IMR-90 (cell line): ENCODE results near the gene LMOD2.

Experiments
- BHLHE40 ChIP-seq: fragments of 150-350 bp; IDR thresholded peaks from 2 replicates; pipeline ENCODE4 v1.6.1; 2016; ENCODE audit warnings: mild to moderate bottlenecking, low read depth, low read length
- CEBPB ChIP-seq: IDR thresholded peaks from 2 replicates; pipeline ENCODE4 v1.6.1; 2012; ENCODE audit warnings: low read depth, low read length, improper control_type of control experiment
- FOS ChIP-seq: fragments of 150-350 bp; IDR thresholded peaks from 2 replicates; pipeline ENCODE4 v1.6.1; 2016; ENCODE audit warnings: low read depth, low read length
- MAZ ChIP-seq: IDR thresholded peaks from 2 replicates; pipeline ENCODE4 v1.6.1; 2012; ENCODE audit warnings: low read depth, mild to moderate bottlenecking, low read length, improper control_type of control experiment, moderate library complexity, borderline replicate concordance
- MXI1 ChIP-seq: IDR thresholded peaks from 2 replicates; pipeline ENCODE4 v1.6.1; 2012; ENCODE audit warnings: low read depth, mild to moderate bottlenecking, low read length, moderate library complexity, borderline replicate concordance
- NFE2L2 ChIP-seq: fragments of 150-350 bp; IDR thresholded peaks from 2 replicates; pipeline ENCODE4 v1.6.1; 2016; ENCODE audit warnings: low read depth, mild to moderate bottlenecking, low read length
- POLR2A ChIP-seq: IDR thresholded peaks from 2 replicates; pipeline ENCODE4 v1.6.1; 2012; ENCODE audit warnings: mild to moderate bottlenecking, low read depth, low read length
- RAD21 ChIP-seq: IDR thresholded peaks from 2 replicates; pipeline ENCODE4 v1.6.1; 2012; ENCODE audit warnings: low read length, improper control_type of control experiment
- RCOR1 ChIP-seq: IDR thresholded peaks from 2 replicates; pipeline ENCODE4 v1.6.1; 2012; ENCODE audit warnings: mild to moderate bottlenecking, low read length, improper control_type of control experiment; ENCODE audit not compliant: insufficient replicate concordance
- SMC3 ChIP-seq: fragments of 150-350 bp; IDR thresholded peaks from 2 replicates; pipeline ENCODE4 v1.6.1; 2016; ENCODE audit warnings: low read depth, mild to moderate bottlenecking, antibody characterized with exemption, low read length, moderate library complexity
- TF ChIP-seq, protein P1 (sequence below): conservative IDR thresholded peaks from 2 replicates; pipeline ENCODE4 v1.5.1; 2012; ENCODE audit warnings: mild to moderate bottlenecking, low read depth, low read length, improper control_type of control experiment
- TF ChIP-seq, protein P2 (sequence below): fragments of 150-350 bp; IDR thresholded peaks from 2 replicates; pipeline ENCODE4 v1.6.1; 2017; ENCODE audit warnings: mild to moderate bottlenecking, antibody characterized with exemption, low read length, low read depth
- TF ChIP-seq, protein P3 (sequence below): fragments of 150-350 bp; IDR thresholded peaks from 2 replicates; pipeline ENCODE4 v1.6.1; 2016; ENCODE audit warnings: low read depth, mild to moderate bottlenecking, low read length, moderate library complexity, borderline replicate concordance

DNA sequence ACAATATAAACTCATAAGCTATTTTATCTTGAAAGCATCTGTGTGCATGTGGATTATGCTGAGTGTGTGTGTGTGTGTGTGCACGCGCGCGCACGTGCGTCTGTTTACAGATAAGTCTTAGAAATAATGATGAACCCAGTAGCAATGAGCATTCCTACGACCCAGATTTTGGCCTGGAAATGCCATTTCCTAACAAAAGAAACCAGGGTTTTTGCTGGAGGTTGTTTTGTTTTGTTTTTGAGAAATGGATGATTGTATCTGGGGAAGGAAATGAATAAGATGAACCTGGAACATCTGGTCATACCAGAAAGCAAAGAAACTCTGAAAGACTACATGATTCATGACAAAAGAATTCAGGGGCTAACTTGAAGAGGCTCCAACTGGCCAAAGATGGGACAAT is 22.1 kb upstream of the LMOD2 start:
- TF ChIP-seq, protein P1, sequence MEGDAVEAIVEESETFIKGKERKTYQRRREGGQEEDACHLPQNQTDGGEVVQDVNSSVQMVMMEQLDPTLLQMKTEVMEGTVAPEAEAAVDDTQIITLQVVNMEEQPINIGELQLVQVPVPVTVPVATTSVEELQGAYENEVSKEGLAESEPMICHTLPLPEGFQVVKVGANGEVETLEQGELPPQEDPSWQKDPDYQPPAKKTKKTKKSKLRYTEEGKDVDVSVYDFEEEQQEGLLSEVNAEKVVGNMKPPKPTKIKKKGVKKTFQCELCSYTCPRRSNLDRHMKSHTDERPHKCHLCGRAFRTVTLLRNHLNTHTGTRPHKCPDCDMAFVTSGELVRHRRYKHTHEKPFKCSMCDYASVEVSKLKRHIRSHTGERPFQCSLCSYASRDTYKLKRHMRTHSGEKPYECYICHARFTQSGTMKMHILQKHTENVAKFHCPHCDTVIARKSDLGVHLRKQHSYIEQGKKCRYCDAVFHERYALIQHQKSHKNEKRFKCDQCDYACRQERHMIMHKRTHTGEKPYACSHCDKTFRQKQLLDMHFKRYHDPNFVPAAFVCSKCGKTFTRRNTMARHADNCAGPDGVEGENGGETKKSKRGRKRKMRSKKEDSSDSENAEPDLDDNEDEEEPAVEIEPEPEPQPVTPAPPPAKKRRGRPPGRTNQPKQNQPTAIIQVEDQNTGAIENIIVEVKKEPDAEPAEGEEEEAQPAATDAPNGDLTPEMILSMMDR, result no peak
- TF ChIP-seq POLR2A (no peak), RCOR1 (no peak), NFE2L2 (no peak), FOS (no peak), RAD21 (no peak), SMC3 (no peak), CEBPB (no peak), MXI1 (no peak), MAZ (no peak), BHLHE40 (peak; percentile 91)
- TF ChIP-seq, protein P2, sequence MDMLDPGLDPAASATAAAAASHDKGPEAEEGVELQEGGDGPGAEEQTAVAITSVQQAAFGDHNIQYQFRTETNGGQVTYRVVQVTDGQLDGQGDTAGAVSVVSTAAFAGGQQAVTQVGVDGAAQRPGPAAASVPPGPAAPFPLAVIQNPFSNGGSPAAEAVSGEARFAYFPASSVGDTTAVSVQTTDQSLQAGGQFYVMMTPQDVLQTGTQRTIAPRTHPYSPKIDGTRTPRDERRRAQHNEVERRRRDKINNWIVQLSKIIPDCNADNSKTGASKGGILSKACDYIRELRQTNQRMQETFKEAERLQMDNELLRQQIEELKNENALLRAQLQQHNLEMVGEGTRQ, result no peak
- TF ChIP-seq, protein P3, sequence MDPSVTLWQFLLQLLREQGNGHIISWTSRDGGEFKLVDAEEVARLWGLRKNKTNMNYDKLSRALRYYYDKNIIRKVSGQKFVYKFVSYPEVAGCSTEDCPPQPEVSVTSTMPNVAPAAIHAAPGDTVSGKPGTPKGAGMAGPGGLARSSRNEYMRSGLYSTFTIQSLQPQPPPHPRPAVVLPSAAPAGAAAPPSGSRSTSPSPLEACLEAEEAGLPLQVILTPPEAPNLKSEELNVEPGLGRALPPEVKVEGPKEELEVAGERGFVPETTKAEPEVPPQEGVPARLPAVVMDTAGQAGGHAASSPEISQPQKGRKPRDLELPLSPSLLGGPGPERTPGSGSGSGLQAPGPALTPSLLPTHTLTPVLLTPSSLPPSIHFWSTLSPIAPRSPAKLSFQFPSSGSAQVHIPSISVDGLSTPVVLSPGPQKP, result no peak
